NB4 (cell line): ENCODE data around the gene LRMDA.
A peak's percentile ranks its signal among the peaks of the same experiment; 100 is the strongest.

Experiments used
- DNase-seq: peaks from one replicate; pipeline ENCODE4 v3.0.0; 2010; ENCODE audit warnings: low read depth
- H3K4me3 ChIP-seq: one replicate; pipeline ENCODE4 v1.5.1; 2011; ENCODE audit warnings: mild to moderate bottlenecking, low read depth, low read length, moderate library complexity
- MAX ChIP-seq: IDR thresholded peaks from 2 replicates; pipeline ENCODE4 v1.6.1; 2011; ENCODE audit warnings: low read depth, low read length
- MYC ChIP-seq: IDR thresholded peaks from 2 replicates; pipeline ENCODE4 v1.6.1; 2011; ENCODE audit warnings: low read depth, low read length
- POLR2A ChIP-seq: IDR thresholded peaks from 2 replicates; pipeline ENCODE4 v1.6.1; 2011; ENCODE audit warnings: mild to moderate bottlenecking; ENCODE audit not compliant: insufficient read length; ENCODE audit errors: extremely low read depth
- TF ChIP-seq, protein P1 (sequence below): IDR thresholded peaks from one replicate; pipeline ENCODE4 v1.5.1; 2012; ENCODE audit warnings: low read depth, low read length

LRMDA gene

DNA sequence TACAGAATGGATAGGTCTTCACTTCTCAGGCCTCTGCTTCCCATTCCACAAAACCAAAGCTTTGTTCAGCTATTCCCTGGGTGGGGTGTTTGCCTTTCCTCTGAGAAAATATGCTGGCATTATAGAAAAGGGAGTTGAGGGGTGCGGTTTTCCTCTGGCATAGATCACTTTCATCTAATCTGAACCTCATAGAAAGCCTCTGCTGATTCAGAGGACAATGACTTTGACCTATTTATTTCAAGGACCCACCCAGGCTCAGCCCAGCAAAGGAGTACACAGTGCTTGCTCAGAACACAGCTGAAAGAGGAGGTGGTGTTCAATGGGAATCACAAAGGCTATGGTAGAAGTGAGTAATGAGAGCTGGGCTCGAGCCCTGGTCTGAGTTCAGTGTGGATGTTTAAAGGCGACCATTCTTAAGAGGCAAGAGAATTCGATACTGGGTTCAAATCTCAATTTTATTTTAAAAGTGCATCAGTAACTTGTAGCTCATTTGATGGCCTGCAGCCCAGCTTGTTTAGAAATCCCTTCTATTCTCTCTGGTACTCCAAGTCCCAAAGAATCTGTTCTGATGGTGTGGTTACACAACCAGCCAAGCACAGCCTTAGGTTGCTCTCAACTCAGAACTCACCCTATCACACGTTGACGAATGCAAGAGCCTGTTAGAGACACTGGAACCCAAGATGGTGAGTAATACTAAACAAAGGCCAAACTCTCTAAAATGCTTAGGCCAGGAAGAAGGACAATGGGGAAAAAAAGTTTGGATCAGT is 1012.8 kb downstream of the LRMDA start:
- TF ChIP-seq, protein P1, sequence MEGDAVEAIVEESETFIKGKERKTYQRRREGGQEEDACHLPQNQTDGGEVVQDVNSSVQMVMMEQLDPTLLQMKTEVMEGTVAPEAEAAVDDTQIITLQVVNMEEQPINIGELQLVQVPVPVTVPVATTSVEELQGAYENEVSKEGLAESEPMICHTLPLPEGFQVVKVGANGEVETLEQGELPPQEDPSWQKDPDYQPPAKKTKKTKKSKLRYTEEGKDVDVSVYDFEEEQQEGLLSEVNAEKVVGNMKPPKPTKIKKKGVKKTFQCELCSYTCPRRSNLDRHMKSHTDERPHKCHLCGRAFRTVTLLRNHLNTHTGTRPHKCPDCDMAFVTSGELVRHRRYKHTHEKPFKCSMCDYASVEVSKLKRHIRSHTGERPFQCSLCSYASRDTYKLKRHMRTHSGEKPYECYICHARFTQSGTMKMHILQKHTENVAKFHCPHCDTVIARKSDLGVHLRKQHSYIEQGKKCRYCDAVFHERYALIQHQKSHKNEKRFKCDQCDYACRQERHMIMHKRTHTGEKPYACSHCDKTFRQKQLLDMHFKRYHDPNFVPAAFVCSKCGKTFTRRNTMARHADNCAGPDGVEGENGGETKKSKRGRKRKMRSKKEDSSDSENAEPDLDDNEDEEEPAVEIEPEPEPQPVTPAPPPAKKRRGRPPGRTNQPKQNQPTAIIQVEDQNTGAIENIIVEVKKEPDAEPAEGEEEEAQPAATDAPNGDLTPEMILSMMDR, result no peak
- TF ChIP-seq POLR2A, result no peak
- no peak for TF ChIP-seq MYC
- no peak for TF ChIP-seq MAX
- no peak for DNase-seq
- no peak overlapping the region for H3K4me3 ChIP-seq

DNA sequence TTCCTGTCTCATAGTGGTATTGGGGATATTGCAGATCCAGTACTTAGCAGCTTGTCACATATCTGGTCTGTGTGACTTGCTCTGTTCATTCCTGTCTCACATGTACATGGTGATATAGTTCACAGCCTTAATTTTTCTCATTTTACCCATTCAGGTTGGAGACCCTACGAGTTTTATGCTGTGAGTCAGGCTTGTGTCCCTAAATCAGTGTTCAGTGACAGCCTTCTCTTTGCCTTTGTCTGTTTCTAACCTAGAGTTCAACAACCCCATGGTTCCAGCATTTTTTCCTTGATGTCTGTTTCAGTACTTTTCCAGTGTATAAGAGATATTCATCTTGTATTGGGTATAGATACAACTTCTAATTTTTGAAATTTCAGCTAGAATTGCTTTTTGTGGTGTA is 1016.2 kb downstream of the LRMDA start:
- no peak overlapping the region for H3K4me3 ChIP-seq
- DNase-seq, result no peak
- TF ChIP-seq MYC (no peak), POLR2A (no peak)
- TF ChIP-seq, protein P1, result no peak

DNA sequence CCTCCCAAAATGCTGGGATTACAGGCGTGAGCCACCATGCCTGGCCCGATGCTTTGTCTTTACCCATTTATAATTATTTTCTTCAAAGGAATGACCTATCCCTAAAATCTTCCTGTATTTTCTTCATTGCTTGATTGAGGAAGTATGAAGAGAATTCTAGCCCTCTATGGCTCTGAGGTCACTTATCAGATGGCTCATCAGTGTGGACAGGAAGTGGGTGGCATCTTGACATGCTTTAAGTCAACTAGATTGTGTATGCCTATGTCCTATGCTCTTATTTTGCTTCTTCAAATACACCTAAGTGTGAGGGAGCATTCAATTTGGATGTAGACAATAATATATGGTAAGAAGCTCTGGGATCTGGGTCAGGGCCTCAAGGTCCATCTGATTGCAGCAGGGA is 1020.5 kb downstream of the LRMDA start:
- DNase-seq, result peak; percentile 47
- TF ChIP-seq MYC, result no peak
- TF ChIP-seq POLR2A, result no peak
- TF ChIP-seq, protein P1, result no peak
- TF ChIP-seq MAX, result no peak
- H3K4me3 ChIP-seq, result no peak overlapping the region

GRCh38 chr10:76453332-76453731 is 1021.9 kb downstream of the LRMDA start:
- TF ChIP-seq MYC, result no peak
- no peak for TF ChIP-seq MAX
- TF ChIP-seq, protein P1, result no peak
- no peak for TF ChIP-seq POLR2A
- DNase-seq, result no peak

DNA sequence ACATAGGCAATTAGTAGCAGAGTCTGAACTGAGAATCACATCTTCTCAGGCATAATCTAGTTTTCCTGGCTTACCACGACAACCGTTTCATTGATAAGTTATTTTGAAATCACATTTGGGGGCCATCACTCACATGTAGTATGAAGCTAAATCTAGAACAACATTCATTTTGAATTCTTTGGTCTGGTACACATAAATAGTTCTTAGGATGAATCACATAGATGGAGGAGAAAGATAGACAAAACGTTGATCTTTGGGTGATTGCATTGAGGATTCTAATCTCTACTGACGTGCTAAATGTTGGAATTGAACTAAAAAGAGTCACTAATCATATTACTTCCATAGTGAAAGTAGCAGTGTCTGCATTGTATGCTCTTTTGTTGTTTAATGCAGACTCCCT is 1022.6 kb downstream of the LRMDA start:
- H3K4me3 ChIP-seq, result no peak overlapping the region
- TF ChIP-seq MYC, result no peak
- TF ChIP-seq POLR2A, result no peak
- no peak for TF ChIP-seq MAX
- TF ChIP-seq, protein P1, result no peak
- DNase-seq, result no peak

More at GRCh38 chr10:76453332-76453731, 1021.9 kb downstream of the LRMDA start:
- H3K4me3 ChIP-seq, result no peak overlapping the region
